IMR-90 (cell line): ENCODE data around the gene CFAP61. TPM values are rescaled to one million over a fixed set of nuclear protein-coding genes. Genes with fewer than 3 reads are reported as not detected.

ENCODE experiments used
- ATAC-seq: fragments of 200-7000 bp; cut with Tn5 transposase; 2 replicates; pipeline ENCODE4 v1.9.1; 2020; ENCODE audit warnings: low read depth, mild to moderate bottlenecking, moderate library complexity
- BruUV-seq: library from RNA; stranded (reverse); fragments of 400-500 nt; replicated peaks from 2 replicates; lab custom pipeline; 2021; lab: Mats Ljungman, UMichigan
- CTCF ChIA-PET: fragments of 300-600 bp; formaldehyde crosslinking; extraction: SDS; loops from one replicate; lab custom pipeline; 2021; ENCODE audit warnings: antibody characterized with exemption; lab: Yijun Ruan, JAX
- POLR2A ChIA-PET: fragments of 300-600 bp; sonication (Branson Sonifier 250); formaldehyde crosslinking; loops from one replicate; lab custom pipeline; 2022; ENCODE audit warnings: antibody characterized with exemption; ENCODE audit not compliant: unreplicated experiment; lab: Charles Lee
- DNase-seq: peaks from one replicate; pipeline ENCODE4 v3.0.0; 2013
- H2AFZ ChIP-seq: replicated peaks from 2 replicates; pipeline ENCODE3; 2013; ENCODE audit warnings: low read length, mild to moderate bottlenecking; ENCODE audit not compliant: poor library complexity
- H2AK5ac ChIP-seq: 2 replicates; pipeline ENCODE4 v1.6.1; 2013; ENCODE audit warnings: low read depth, low read length, inconsistent platforms
- H2AK9ac ChIP-seq: replicated peaks from 2 replicates; pipeline ENCODE3; 2013; ENCODE audit warnings: mild to moderate bottlenecking, low read depth, low read length, moderate library complexity; ENCODE audit not compliant: poor library complexity
- H2BK120ac ChIP-seq: 2 replicates; pipeline ENCODE4 v1.6.1; 2013; ENCODE audit warnings: low read depth, low read length, inconsistent platforms
- H2BK15ac ChIP-seq: 3 replicates; pipeline ENCODE4 v1.6.1; 2013; ENCODE audit warnings: low read depth, low read length, inconsistent platforms
- H2BK20ac ChIP-seq: 2 replicates; pipeline ENCODE4 v1.6.1; 2013; ENCODE audit warnings: low read depth, mild to moderate bottlenecking, inconsistent platforms, low read length, moderate library complexity
- H2BK5ac ChIP-seq: 2 replicates; pipeline ENCODE4 v1.6.1; 2013; ENCODE audit warnings: mild to moderate bottlenecking, low read depth, low read length, inconsistent platforms; ENCODE audit not compliant: poor library complexity, severe bottlenecking
- H3K14ac ChIP-seq: replicated peaks from 2 replicates; pipeline ENCODE4 v1.6.1; 2013; ENCODE audit warnings: low read depth, low read length, inconsistent platforms
- H3K18ac ChIP-seq: 2 replicates; pipeline ENCODE4 v1.6.1; 2013; ENCODE audit warnings: low read depth, low read length, control low read depth
- H3K23ac ChIP-seq: 2 replicates; pipeline ENCODE4 v1.6.1; 2013; ENCODE audit warnings: low read depth, low read length, inconsistent platforms
- H3K27ac ChIP-seq: 2 replicates; pipeline ENCODE4 v1.5.1; 2013; ENCODE audit warnings: mild to moderate bottlenecking, control low read depth, low read length; ENCODE audit not compliant: insufficient read depth
- H3K27me3 ChIP-seq: 2 replicates; pipeline ENCODE4 v1.6.1; 2013; ENCODE audit warnings: low read length; ENCODE audit not compliant: control insufficient read depth, insufficient read depth
- H3K36me3 ChIP-seq: 2 replicates; pipeline ENCODE4 v1.6.1; 2013; ENCODE audit warnings: low read length, mixed read lengths; ENCODE audit not compliant: control insufficient read depth, insufficient read depth
- H3K4ac ChIP-seq: 2 replicates; pipeline ENCODE4 v1.6.1; 2013; ENCODE audit warnings: low read depth, low read length, inconsistent platforms
- H3K4me1 ChIP-seq: 2 replicates; pipeline ENCODE4 v1.6.1; 2013; ENCODE audit warnings: low read length, mixed read lengths; ENCODE audit not compliant: control insufficient read depth, insufficient read depth
- H3K4me2 ChIP-seq: 2 replicates; pipeline ENCODE4 v1.6.1; 2013; ENCODE audit warnings: low read depth, mild to moderate bottlenecking, control low read depth, low read length, moderate library complexity
- H3K4me3 ChIP-seq: 2 replicates; pipeline ENCODE4 v1.5.1; 2013; ENCODE audit warnings: low read depth, mild to moderate bottlenecking, control low read depth, low read length, moderate library complexity; ENCODE audit not compliant: insufficient read depth
- H3K56ac ChIP-seq: 2 replicates; pipeline ENCODE4 v1.6.1; 2013; ENCODE audit warnings: low read length, inconsistent platforms; ENCODE audit not compliant: insufficient read depth; ENCODE audit errors: extremely low read depth
- H3K79me1 ChIP-seq, 2 experiments: 2 replicates each; pipeline ENCODE4 v1.6.1; 2013; ENCODE audit warnings: low read length in 2 of 2, inconsistent platforms in 1 of 2, low read depth in 1 of 2
- H3K9ac ChIP-seq: 2 replicates; pipeline ENCODE4 v1.6.1; 2013; ENCODE audit warnings: low read depth, low read length, control low read depth
- H3K9me1 ChIP-seq: 2 replicates; pipeline ENCODE4 v1.6.1; 2013; ENCODE audit warnings: low read length, inconsistent platforms; ENCODE audit not compliant: insufficient read depth
- H3K9me3 ChIP-seq: 2 replicates; pipeline ENCODE4 v1.6.1; 2013; ENCODE audit warnings: low read length; ENCODE audit not compliant: control insufficient read depth, insufficient read depth
- H4K20me1 ChIP-seq: 2 replicates; pipeline ENCODE4 v1.6.1; 2013; ENCODE audit warnings: low read length, inconsistent platforms; ENCODE audit not compliant: insufficient read depth
- H4K5ac ChIP-seq: 2 replicates; pipeline ENCODE4 v1.6.1; 2013; ENCODE audit warnings: mild to moderate bottlenecking, low read depth, low read length, control low read depth
- H4K8ac ChIP-seq, 2 experiments: 2 replicates each; pipeline ENCODE4 v1.6.1; 2013; ENCODE audit warnings: low read depth in 2 of 2, low read length in 2 of 2, control low read depth in 1 of 2, inconsistent platforms in 1 of 2
- H4K91ac ChIP-seq: 2 replicates; pipeline ENCODE4 v1.6.1; 2013; ENCODE audit warnings: low read depth, low read length, inconsistent platforms; ENCODE audit not compliant: insufficient read depth
- BHLHE40 ChIP-seq: fragments of 150-350 bp; IDR thresholded peaks from 2 replicates; pipeline ENCODE4 v1.6.1; 2016; ENCODE audit warnings: mild to moderate bottlenecking, low read depth, low read length
- CEBPB ChIP-seq: IDR thresholded peaks from 2 replicates; pipeline ENCODE4 v1.6.1; 2012; ENCODE audit warnings: low read depth, low read length, improper control_type of control experiment
- CHD1 ChIP-seq: IDR thresholded peaks from 2 replicates; pipeline ENCODE4 v1.6.1; 2012; ENCODE audit warnings: low read depth, low read length, improper control_type of control experiment
- FOS ChIP-seq: fragments of 150-350 bp; IDR thresholded peaks from 2 replicates; pipeline ENCODE4 v1.6.1; 2016; ENCODE audit warnings: low read depth, low read length
- MAFK ChIP-seq: IDR thresholded peaks from 2 replicates; pipeline ENCODE4 v1.6.1; 2012; ENCODE audit warnings: low read depth, low read length, improper control_type of control experiment
- MXI1 ChIP-seq: IDR thresholded peaks from 2 replicates; pipeline ENCODE4 v1.6.1; 2012; ENCODE audit warnings: low read depth, mild to moderate bottlenecking, low read length, moderate library complexity, borderline replicate concordance
- NFE2L2 ChIP-seq: fragments of 150-350 bp; IDR thresholded peaks from 2 replicates; pipeline ENCODE4 v1.6.1; 2016; ENCODE audit warnings: low read depth, mild to moderate bottlenecking, low read length
- RAD21 ChIP-seq: IDR thresholded peaks from 2 replicates; pipeline ENCODE4 v1.6.1; 2012; ENCODE audit warnings: low read length, improper control_type of control experiment
- RCOR1 ChIP-seq: IDR thresholded peaks from 2 replicates; pipeline ENCODE4 v1.6.1; 2012; ENCODE audit warnings: mild to moderate bottlenecking, low read length, improper control_type of control experiment; ENCODE audit not compliant: insufficient replicate concordance
- SMC3 ChIP-seq: fragments of 150-350 bp; IDR thresholded peaks from 2 replicates; pipeline ENCODE4 v1.6.1; 2016; ENCODE audit warnings: low read depth, mild to moderate bottlenecking, antibody characterized with exemption, low read length, moderate library complexity
- WGBS, 2 experiments: methylation state at CpG; one replicate each; pipeline versions ENCODE4 v1.1.5 to v1.1.7; 2013; ENCODE audit warnings: missing lambda C conversion rate in 2 of 2; ENCODE audit not compliant: insufficient read length in 1 of 2; ENCODE audit errors: extremely low coverage in 2 of 2; 5-methylcytosine and 5-hydroxymethylcytosine counted together
- dilution Hi-C: fragments of 300-500 bp; cut with HindIII; formaldehyde crosslinking; loops from one replicate; pipeline ENCODE4 v1.14.3; 2018; ENCODE audit warnings: low sequenced_read_pairs; ENCODE audit not compliant: unreplicated experiment
- in situ Hi-C: fragments of 300-500 bp; cut with MboI; formaldehyde crosslinking; loops from 3 replicates; pipeline ENCODE4 v1.14.3; 2019; ENCODE audit warnings: low sequenced_read_pairs, inconsistent platforms, mixed read lengths
- intact Hi-C: fragments of 100-400 bp; cut with micrococcal nuclease; formaldehyde crosslinking; loops from 2 replicates; pipeline ENCODE4 v1.10.0; 2022
- polyA plus RNA-seq, 3 experiments: library from polyadenylated mRNA; depleted of rRNA; stranded (reverse); fragments of >200 nt; gene quantifications; 2 replicates each; pipeline ENCODE4 v1.2.3, GENCODE V29; 2012; ENCODE audit warnings: low replicate concordance in 1 of 3
- total RNA-seq: library from RNA; depleted of rRNA; stranded (reverse); fragments of >200 nt; gene quantifications from 2 replicates; pipeline ENCODE4 v1.2.3, GENCODE V29; 2012
- TF ChIP-seq, protein P1 (sequence below): conservative IDR thresholded peaks from 2 replicates; pipeline ENCODE4 v1.5.1; 2012; ENCODE audit warnings: mild to moderate bottlenecking, low read depth, low read length, improper control_type of control experiment

CFAP61 gene
- total and polyA plus RNA-seq, 2 of the 4 experiments (the other 2 are of a cell fraction): 0.07 TPM; not detected in 1

DNA sequence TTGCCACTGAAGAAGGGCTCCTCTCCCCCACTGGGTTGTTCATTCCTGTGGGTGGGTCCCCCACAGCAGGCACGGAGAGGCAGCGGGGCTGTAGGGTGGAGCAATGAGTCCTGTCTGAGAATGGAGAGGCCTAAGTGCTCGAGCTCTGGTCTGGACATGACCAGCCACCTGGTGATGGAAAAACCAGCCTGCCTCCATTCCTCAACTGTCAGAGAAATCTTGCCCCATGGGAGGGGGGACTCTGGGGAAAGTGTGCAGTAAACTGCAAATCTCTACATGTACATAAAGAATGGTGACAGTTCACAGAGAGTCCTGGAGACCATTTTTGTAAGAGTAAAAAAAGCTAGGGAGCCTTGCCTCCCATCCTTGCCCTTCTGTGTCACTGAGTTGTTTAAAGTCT is 349.7 kb downstream of the CFAP61 start:
- Histone ChIP-seq H3K27me3 (no peaks in the 10 kb centered on the region; the same call in 1 of the 2 replicates), H3K4me3 (no peak overlapping the region), H4K8ac (no peak overlapping the region), H3K56ac (no peak overlapping the region), H3K23ac (no peak overlapping the region), H3K18ac (no peak overlapping the region), H4K5ac (no peak overlapping the region), H3K36me3 (no peaks in the 10 kb centered on the region), H3K9me1 (no peaks in the 10 kb centered on the region), H2BK15ac (no peak overlapping the region), H4K20me1 (no peaks in the 10 kb centered on the region), H3K4ac (no peak overlapping the region), H3K9me3 (no peaks in the 10 kb centered on the region), H2BK120ac (no peak overlapping the region), H2AK5ac (no peak overlapping the region), H4K91ac (no peak overlapping the region), H2AFZ (no peak overlapping the region), H3K79me1 (no peaks in the 10 kb centered on the region), H3K14ac (no peak overlapping the region), H3K27ac (no peak overlapping the region), H2BK20ac (no peak overlapping the region), H3K9ac (no peak overlapping the region), H2BK5ac (no peak overlapping the region), H3K4me1 (no peaks in the 10 kb centered on the region), H2AK9ac (no peak overlapping the region), H3K4me2 (no peak overlapping the region)
- no TSS peak for BruUV-seq
- no CpG with 5 or more reads among the region's 3 CpGs for WGBS, 2 experiments
- TF ChIP-seq RCOR1 (no peak), SMC3 (no peak), CHD1 (no peak), FOS (no peak), MAFK (no peak), NFE2L2 (no peak), CEBPB (no peak), BHLHE40 (no peak), RAD21 (no peak), MXI1 (no peak)
- TF ChIP-seq, protein P1, sequence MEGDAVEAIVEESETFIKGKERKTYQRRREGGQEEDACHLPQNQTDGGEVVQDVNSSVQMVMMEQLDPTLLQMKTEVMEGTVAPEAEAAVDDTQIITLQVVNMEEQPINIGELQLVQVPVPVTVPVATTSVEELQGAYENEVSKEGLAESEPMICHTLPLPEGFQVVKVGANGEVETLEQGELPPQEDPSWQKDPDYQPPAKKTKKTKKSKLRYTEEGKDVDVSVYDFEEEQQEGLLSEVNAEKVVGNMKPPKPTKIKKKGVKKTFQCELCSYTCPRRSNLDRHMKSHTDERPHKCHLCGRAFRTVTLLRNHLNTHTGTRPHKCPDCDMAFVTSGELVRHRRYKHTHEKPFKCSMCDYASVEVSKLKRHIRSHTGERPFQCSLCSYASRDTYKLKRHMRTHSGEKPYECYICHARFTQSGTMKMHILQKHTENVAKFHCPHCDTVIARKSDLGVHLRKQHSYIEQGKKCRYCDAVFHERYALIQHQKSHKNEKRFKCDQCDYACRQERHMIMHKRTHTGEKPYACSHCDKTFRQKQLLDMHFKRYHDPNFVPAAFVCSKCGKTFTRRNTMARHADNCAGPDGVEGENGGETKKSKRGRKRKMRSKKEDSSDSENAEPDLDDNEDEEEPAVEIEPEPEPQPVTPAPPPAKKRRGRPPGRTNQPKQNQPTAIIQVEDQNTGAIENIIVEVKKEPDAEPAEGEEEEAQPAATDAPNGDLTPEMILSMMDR: no peak
- intact Hi-C loops: no loop called here
- dilution Hi-C loops: no loop called here
- CTCF ChIA-PET: interaction anchor here (0.7 to 1.1 kb wide), 2 partner anchors 12 to 27 kb away, joined by 3 to 4 read pairs; no protein-coding TSS in a partner anchor
- no peak for ATAC-seq
- in situ Hi-C loops: no loop called here
- DNase-seq: no peak
- POLR2A ChIA-PET: no interaction called here
